HEK293 (cell line): ENCODE data around the gene DIRAS1.

Experiments used
- CTCF ChIA-PET: fragments of 350-600 bp; formaldehyde crosslinking; extraction: SDS; loops from one replicate; lab custom pipeline; 2021; ENCODE audit warnings: antibody characterized with exemption; lab: Yijun Ruan, JAX
- POLR2A ChIA-PET: fragments of 300-600 bp; formaldehyde crosslinking; extraction: SDS; loops from one replicate; lab custom pipeline; 2020; ENCODE audit warnings: antibody characterized with exemption, inconsistent platforms; lab: Yijun Ruan, JAX
- H3K27ac ChIP-seq: fragments of 200-500 bp; sonication (Bioruptor generic); 2 replicates; pipeline ENCODE4 v1.5.1; 2014; ENCODE audit warnings: low read depth, low read length, control low read depth, inconsistent platforms; ENCODE audit errors: extremely low read depth
- H3K36me3 ChIP-seq, 2 experiments: fragments of 200-500 bp in 1 of 2; sonication (Bioruptor generic) in 1 of 2; 1 replicate in 1 of 2; 2 replicates in 1 of 2; pipeline ENCODE4 v1.5.1; 2014 to 2017; ENCODE audit warnings: inconsistent platforms in 2 of 2, low read length in 2 of 2; ENCODE audit not compliant: control insufficient read depth in 2 of 2, insufficient read depth in 1 of 2
- H3K4me1 ChIP-seq: fragments of 200-500 bp; sonication (Bioruptor generic); 2 replicates; pipeline ENCODE4 v1.5.1; 2014; ENCODE audit warnings: mild to moderate bottlenecking, low read length, inconsistent platforms; ENCODE audit not compliant: control insufficient read depth, insufficient read depth
- H3K4me3 ChIP-seq: 2 replicates; pipeline ENCODE4 v1.5.1; 2011; ENCODE audit warnings: low read depth, mild to moderate bottlenecking, control low read depth, low read length, moderate library complexity
- H3K9me3 ChIP-seq: fragments of 200-500 bp; sonication (Bioruptor generic); 2 replicates; pipeline ENCODE4 v1.5.1; 2014; ENCODE audit warnings: low read depth, low read length, inconsistent platforms; ENCODE audit not compliant: control insufficient read depth, insufficient read depth
- GLIS1 ChIP-seq: fragments of 450-650 bp; formaldehyde crosslinking; IDR thresholded peaks from 2 replicates; pipeline ENCODE4 v1.5.1; 2016; ENCODE audit warnings: missing biosample characterization, missing genetic modification characterization
- IKZF3 ChIP-seq: fragments of 450-650 bp; IDR thresholded peaks from 2 replicates; pipeline ENCODE4 v1.5.0; 2018; ENCODE audit warnings: missing biosample characterization, mild to moderate bottlenecking, missing genetic modification characterization, moderate library complexity
- KLF1 ChIP-seq: fragments of 450-650 bp; formaldehyde crosslinking; IDR thresholded peaks from 2 replicates; pipeline ENCODE4 v1.5.1; 2016; ENCODE audit warnings: missing biosample characterization, missing genetic modification characterization
- KLF16 ChIP-seq: fragments of 450-650 bp; formaldehyde crosslinking; IDR thresholded peaks from 2 replicates; pipeline ENCODE4 v1.5.1; 2017; ENCODE audit warnings: missing biosample characterization, missing genetic modification characterization
- PRDM4 ChIP-seq: fragments of 450-650 bp; formaldehyde crosslinking; IDR thresholded peaks from 2 replicates; pipeline ENCODE4 v1.5.1; 2017; ENCODE audit warnings: missing biosample characterization, missing genetic modification characterization
- SALL2 ChIP-seq: fragments of 450-650 bp; formaldehyde crosslinking; IDR thresholded peaks from 2 replicates; pipeline ENCODE4 v1.5.0; 2017; ENCODE audit warnings: missing biosample characterization, mild to moderate bottlenecking, missing genetic modification characterization, borderline replicate concordance
- SP3 ChIP-seq: fragments of 450-650 bp; formaldehyde crosslinking; IDR thresholded peaks from 2 replicates; pipeline ENCODE4 v1.5.1; 2016; ENCODE audit warnings: missing biosample characterization, missing genetic modification characterization
- ZBTB20 ChIP-seq: fragments of 450-650 bp; formaldehyde crosslinking; IDR thresholded peaks from 2 replicates; pipeline ENCODE4 v1.5.1; 2016; ENCODE audit warnings: missing biosample characterization, missing genetic modification characterization
- ZBTB21 ChIP-seq: fragments of 450-650 bp; formaldehyde crosslinking; IDR thresholded peaks from 2 replicates; pipeline ENCODE4 v1.5.1; 2017; ENCODE audit warnings: missing biosample characterization, missing genetic modification characterization
- ZIC2 ChIP-seq: fragments of 450-650 bp; formaldehyde crosslinking; IDR thresholded peaks from 2 replicates; pipeline ENCODE4 v1.5.1; 2016; ENCODE audit warnings: missing biosample characterization, missing genetic modification characterization
- ZNF10 ChIP-seq: fragments of 450-650 bp; formaldehyde crosslinking; IDR thresholded peaks from 2 replicates; pipeline ENCODE4 v1.5.1; 2017; ENCODE audit warnings: missing biosample characterization, missing genetic modification characterization
- ZNF112 ChIP-seq: fragments of 450-650 bp; formaldehyde crosslinking; IDR thresholded peaks from 2 replicates; pipeline ENCODE4 v1.5.0; 2017; ENCODE audit warnings: missing biosample characterization, missing genetic modification characterization
- ZNF211 ChIP-seq: fragments of 450-650 bp; formaldehyde crosslinking; IDR thresholded peaks from 2 replicates; pipeline ENCODE4 v1.5.1; 2016; ENCODE audit warnings: low read depth, missing biosample characterization, missing genetic modification characterization
- ZNF24 ChIP-seq: fragments of 450-650 bp; formaldehyde crosslinking; IDR thresholded peaks from 2 replicates; pipeline ENCODE4 v1.5.1; 2016; ENCODE audit warnings: missing biosample characterization, missing genetic modification characterization
- ZNF398 ChIP-seq: fragments of 450-650 bp; formaldehyde crosslinking; IDR thresholded peaks from 2 replicates; pipeline ENCODE4 v1.5.1; 2017; ENCODE audit warnings: missing biosample characterization, missing genetic modification characterization
- ZNF521 ChIP-seq: fragments of 450-650 bp; formaldehyde crosslinking; IDR thresholded peaks from 2 replicates; pipeline ENCODE4 v1.5.1; 2017; ENCODE audit warnings: missing biosample characterization, mild to moderate bottlenecking, missing genetic modification characterization
- ZNF658 ChIP-seq: fragments of 450-650 bp; formaldehyde crosslinking; IDR thresholded peaks from 2 replicates; pipeline ENCODE4; 2016; ENCODE audit warnings: missing biosample characterization, missing genetic modification characterization
- ZNF792 ChIP-seq: fragments of 450-650 bp; formaldehyde crosslinking; IDR thresholded peaks from 2 replicates; pipeline ENCODE4 v1.5.1; 2016; ENCODE audit warnings: missing biosample characterization, missing genetic modification characterization
- TF ChIP-seq, protein P1 (sequence below): fragments of 450-650 bp; formaldehyde crosslinking; IDR thresholded peaks from 2 replicates; pipeline ENCODE4 v1.5.1; 2017; ENCODE audit warnings: missing biosample characterization, missing genetic modification characterization
- TF ChIP-seq, protein P2 (sequence below): fragments of 450-650 bp; formaldehyde crosslinking; IDR thresholded peaks from 2 replicates; pipeline ENCODE4 v1.5.1; 2016; ENCODE audit warnings: missing biosample characterization, missing genetic modification characterization

DIRAS1 gene

GRCh38 chr19:2703691-2704216, 17.4 kb downstream of the DIRAS1 start:
- no peak overlapping the region for H3K27ac ChIP-seq
- no peaks in the 10 kb centered on the region for H3K4me1 ChIP-seq
- H3K36me3 ChIP-seq = no peaks in the 10 kb centered on the region
- TF ChIP-seq ZIC2 (tag by site-specific recombination) (peak; percentile 92), IKZF3 (0 out of 2 replicates have a peak, but pooled peaks have one; percentile 22), ZNF10 (peak; percentile 45; the same call in 1 of the 2 replicates), GLIS1 (tag by site-specific recombination) (peak; percentile 75), ZNF398 (tag by site-specific recombination) (no peak; the same call in 1 of the 2 replicates), PRDM4 (tag by site-specific recombination) (peak; percentile 49)
- H3K4me3 ChIP-seq = no peak overlapping the region
- H3K9me3 ChIP-seq = no peaks in the 10 kb centered on the region
- ChIA-PET POLR2A (interaction anchor here (1.5 kb wide), 1 partner anchor 247 kb away, joined by 3 read pairs; no protein-coding TSS in a partner anchor), CTCF (interaction anchor here (0.7 to 0.8 kb wide), 2 partner anchors 46 to 55 kb away, joined by 5 to 8 read pairs; no protein-coding TSS in a partner anchor)

GRCh38 chr19:2703077-2703437, 18.1 kb downstream of the DIRAS1 start:
- no peaks in the 10 kb centered on the region for H3K36me3 ChIP-seq
- H3K27ac ChIP-seq = no peak overlapping the region
- no peak overlapping the region for H3K4me3 ChIP-seq
- H3K9me3 ChIP-seq = no peaks in the 10 kb centered on the region
- TF ChIP-seq, protein P1, sequence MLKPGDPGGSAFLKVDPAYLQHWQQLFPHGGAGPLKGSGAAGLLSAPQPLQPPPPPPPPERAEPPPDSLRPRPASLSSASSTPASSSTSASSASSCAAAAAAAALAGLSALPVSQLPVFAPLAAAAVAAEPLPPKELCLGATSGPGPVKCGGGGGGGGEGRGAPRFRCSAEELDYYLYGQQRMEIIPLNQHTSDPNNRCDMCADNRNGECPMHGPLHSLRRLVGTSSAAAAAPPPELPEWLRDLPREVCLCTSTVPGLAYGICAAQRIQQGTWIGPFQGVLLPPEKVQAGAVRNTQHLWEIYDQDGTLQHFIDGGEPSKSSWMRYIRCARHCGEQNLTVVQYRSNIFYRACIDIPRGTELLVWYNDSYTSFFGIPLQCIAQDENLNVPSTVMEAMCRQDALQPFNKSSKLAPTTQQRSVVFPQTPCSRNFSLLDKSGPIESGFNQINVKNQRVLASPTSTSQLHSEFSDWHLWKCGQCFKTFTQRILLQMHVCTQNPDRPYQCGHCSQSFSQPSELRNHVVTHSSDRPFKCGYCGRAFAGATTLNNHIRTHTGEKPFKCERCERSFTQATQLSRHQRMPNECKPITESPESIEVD (tag by site-specific recombination) = no peak
- TF ChIP-seq KLF16 (tag by site-specific recombination) (no peak), ZBTB21 (tag by site-specific recombination) (0 out of 2 replicates have a peak, but pooled peaks have one; percentile 6), KLF1 (no peak), SP3 (tag by site-specific recombination) (no peak), ZNF521 (no peak), ZNF211 (tag by site-specific recombination) (no peak), ZBTB20 (tag by site-specific recombination) (peak; percentile 37; the same call in 1 of the 2 replicates), SALL2 (no peak), ZNF658 (no peak), ZNF112 (tag by site-specific recombination) (no peak), ZNF24 (tag by site-specific recombination) (no peak), ZNF792 (tag by site-specific recombination) (no peak)
- TF ChIP-seq, protein P2, sequence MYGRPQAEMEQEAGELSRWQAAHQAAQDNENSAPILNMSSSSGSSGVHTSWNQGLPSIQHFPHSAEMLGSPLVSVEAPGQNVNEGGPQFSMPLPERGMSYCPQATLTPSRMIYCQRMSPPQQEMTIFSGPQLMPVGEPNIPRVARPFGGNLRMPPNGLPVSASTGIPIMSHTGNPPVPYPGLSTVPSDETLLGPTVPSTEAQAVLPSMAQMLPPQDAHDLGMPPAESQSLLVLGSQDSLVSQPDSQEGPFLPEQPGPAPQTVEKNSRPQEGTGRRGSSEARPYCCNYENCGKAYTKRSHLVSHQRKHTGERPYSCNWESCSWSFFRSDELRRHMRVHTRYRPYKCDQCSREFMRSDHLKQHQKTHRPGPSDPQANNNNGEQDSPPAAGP (tag by site-specific recombination) = 0 out of 2 replicates have a peak, but pooled peaks have one; percentile 0
- TF ChIP-seq, all 188 proteins: peak for 3
- CTCF ChIA-PET = interaction anchor here (0.7 kb wide), 1 partner anchor 46 kb away, joined by 5 read pairs; no protein-coding TSS in a partner anchor
- POLR2A ChIA-PET = interaction anchor here (0.6 to 1.5 kb wide), 2 partner anchors 66 to 248 kb away, joined by 3 to 5 read pairs; no protein-coding TSS in a partner anchor
- H3K4me1 ChIP-seq = no peaks in the 10 kb centered on the region
